Fibroblast of lung (primary cell): Measurements from ENCODE around the gene ADCY2. TPM values are rescaled to one million over a fixed set of nuclear protein-coding genes. Genes with fewer than 3 reads are reported as not detected.

ENCODE experiments used
- DNase-seq, 2 donors: peaks; one replicate each; pipeline versions ENCODE4 v3.0.0 to v3.0.0-alpha.2; 2010; ENCODE audit warnings: low read depth in 2 of 2
- H2AFZ ChIP-seq: 2 replicates; pipeline ENCODE4 v1.5.1; 2012; ENCODE audit warnings: low read length, control low read depth, inconsistent platforms
- H3K27ac ChIP-seq: 2 replicates; pipeline ENCODE4 v1.5.1; 2011; ENCODE audit warnings: low read length, control low read depth; ENCODE audit not compliant: insufficient read depth
- H3K27me3 ChIP-seq: 2 replicates; pipeline ENCODE4 v1.5.1; 2011; ENCODE audit warnings: mild to moderate bottlenecking, low read length; ENCODE audit not compliant: control insufficient read depth, insufficient read depth
- H3K36me3 ChIP-seq: 2 replicates; pipeline ENCODE4 v1.5.1; 2011; ENCODE audit warnings: low read length; ENCODE audit not compliant: control insufficient read depth, insufficient read depth
- H3K4me1 ChIP-seq: 2 replicates; pipeline ENCODE4 v1.5.1; 2011; ENCODE audit warnings: low read length; ENCODE audit not compliant: control insufficient read depth, insufficient read depth; ENCODE audit errors: extremely low read depth
- H3K4me2 ChIP-seq: 2 replicates; pipeline ENCODE4 v1.5.1; 2011; ENCODE audit warnings: low read length, control low read depth; ENCODE audit not compliant: insufficient read depth; ENCODE audit errors: extremely low read depth
- H3K4me3 ChIP-seq, 4 experiments: fragments of 200-600 bp in 1 of 4; sonication (generic) in 1 of 4; replicated peaks in 1 of 4; 2 replicates each; pipeline ENCODE4 v1.5.1; 2011 to 2016; ENCODE audit warnings: low read length in 4 of 4, low read depth in 3 of 4, mild to moderate bottlenecking in 3 of 4, control low read depth in 2 of 4, inconsistent platforms in 1 of 4, mixed read lengths in 1 of 4; ENCODE audit not compliant: insufficient read depth in 1 of 4; ENCODE audit errors: control extremely low read depth in 1 of 4
- H3K79me2 ChIP-seq: 2 replicates; pipeline ENCODE4 v1.5.1; 2012; ENCODE audit warnings: mild to moderate bottlenecking, low read length, inconsistent platforms; ENCODE audit not compliant: control insufficient read depth, insufficient read depth
- H3K9ac ChIP-seq: 2 replicates; pipeline ENCODE4 v1.5.1; 2011; ENCODE audit warnings: mild to moderate bottlenecking, low read length, control low read depth; ENCODE audit not compliant: insufficient read depth
- H3K9me3 ChIP-seq: 2 replicates; pipeline ENCODE4 v1.5.1; 2012; ENCODE audit warnings: low read depth, low read length; ENCODE audit not compliant: control insufficient read depth, insufficient read depth
- H4K20me1 ChIP-seq: 2 replicates; pipeline ENCODE4 v1.5.1; 2011; ENCODE audit warnings: low read length; ENCODE audit not compliant: control insufficient read depth, insufficient read depth; ENCODE audit errors: extremely low read depth
- EZH2 ChIP-seq: IDR thresholded peaks from 2 replicates; pipeline ENCODE4 v1.5.1; 2012; ENCODE audit warnings: low read length, control low read depth, mild to moderate bottlenecking; ENCODE audit errors: missing control alignments
- polyA plus RNA-seq, 2 donors: library from polyadenylated mRNA; depleted of rRNA in 1 of 2; stranded (reverse) in 1 of 2; unstranded in 1 of 2; fragments of >200 nt; gene quantifications; 2 replicates each; pipeline ENCODE4 v1.2.1, GENCODE V29; 2011 to 2012; ENCODE audit warnings: missing spikeins in 1 of 2
- total RNA-seq: library from RNA; depleted of rRNA; stranded (reverse); fragments of >200 nt; gene quantifications from 2 replicates; pipeline ENCODE4 v1.2.1, GENCODE V29; 2014
- TF ChIP-seq, protein P1 (sequence below), 2 donors: IDR thresholded peaks in 1 of 2; conservative IDR thresholded peaks in 1 of 2; 1 replicate in 1 of 2; 2 replicates in 1 of 2; pipeline ENCODE4 v1.5.1; 2011 to 2012; ENCODE audit warnings: low read length in 2 of 2, control low read depth in 1 of 2, inconsistent platforms in 1 of 2, low read depth in 1 of 2, mild to moderate bottlenecking in 1 of 2

The ADCY2 gene
- total and polyA plus RNA-seq, 2 donors (not counting 1 experiment from before 2014, with no cell fraction given), result under 0.01 to 0.05 TPM

DNA sequence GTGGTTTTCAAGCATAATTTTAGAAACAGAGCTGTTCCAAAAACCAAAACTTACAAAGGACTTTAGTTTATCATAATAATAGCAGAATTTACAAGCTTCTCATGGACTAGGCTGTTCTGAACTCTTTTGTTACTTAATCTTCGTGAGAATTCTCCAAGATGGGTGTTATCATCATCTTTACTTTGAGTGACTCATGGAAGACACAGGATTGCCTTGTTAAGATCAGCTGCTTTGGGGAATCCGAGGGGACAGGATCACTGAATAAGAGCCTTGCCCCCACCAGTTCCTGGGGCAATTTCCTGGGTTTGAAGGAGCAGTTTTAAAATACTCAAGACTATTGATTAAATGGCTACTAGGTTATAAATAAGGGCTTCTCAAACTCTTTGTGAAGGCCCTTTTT lies 374.5 kb downstream of the ADCY2 start:
- H3K79me2 ChIP-seq, result no peaks in the 10 kb centered on the region
- no peaks in the 10 kb centered on the region for H3K4me1 ChIP-seq
- H3K9ac ChIP-seq, result no peak overlapping the region
- TF ChIP-seq, protein P1, sequence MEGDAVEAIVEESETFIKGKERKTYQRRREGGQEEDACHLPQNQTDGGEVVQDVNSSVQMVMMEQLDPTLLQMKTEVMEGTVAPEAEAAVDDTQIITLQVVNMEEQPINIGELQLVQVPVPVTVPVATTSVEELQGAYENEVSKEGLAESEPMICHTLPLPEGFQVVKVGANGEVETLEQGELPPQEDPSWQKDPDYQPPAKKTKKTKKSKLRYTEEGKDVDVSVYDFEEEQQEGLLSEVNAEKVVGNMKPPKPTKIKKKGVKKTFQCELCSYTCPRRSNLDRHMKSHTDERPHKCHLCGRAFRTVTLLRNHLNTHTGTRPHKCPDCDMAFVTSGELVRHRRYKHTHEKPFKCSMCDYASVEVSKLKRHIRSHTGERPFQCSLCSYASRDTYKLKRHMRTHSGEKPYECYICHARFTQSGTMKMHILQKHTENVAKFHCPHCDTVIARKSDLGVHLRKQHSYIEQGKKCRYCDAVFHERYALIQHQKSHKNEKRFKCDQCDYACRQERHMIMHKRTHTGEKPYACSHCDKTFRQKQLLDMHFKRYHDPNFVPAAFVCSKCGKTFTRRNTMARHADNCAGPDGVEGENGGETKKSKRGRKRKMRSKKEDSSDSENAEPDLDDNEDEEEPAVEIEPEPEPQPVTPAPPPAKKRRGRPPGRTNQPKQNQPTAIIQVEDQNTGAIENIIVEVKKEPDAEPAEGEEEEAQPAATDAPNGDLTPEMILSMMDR (conservative IDR thresholded peaks at IDR 0.05 in 1 of 2, IDR thresholded peaks at IDR 0.05 in 1 of 2; ENCODE audit: low read depth in 1 of 2, low read length in 2 of 2), result no peak
- TF ChIP-seq EZH2, result no peak
- no peak for DNase-seq
- no peak overlapping the region for H3K4me2 ChIP-seq
- H3K27ac ChIP-seq, result no peak overlapping the region
- H3K4me3 ChIP-seq, result no peak overlapping the region
- no peaks in the 10 kb centered on the region for H3K36me3 ChIP-seq
- no peak overlapping the region for H2AFZ ChIP-seq
- H3K9me3 ChIP-seq, result no peaks in the 10 kb centered on the region
- H4K20me1 ChIP-seq, result no peaks in the 10 kb centered on the region
- no peaks in the 10 kb centered on the region for H3K27me3 ChIP-seq

DNA sequence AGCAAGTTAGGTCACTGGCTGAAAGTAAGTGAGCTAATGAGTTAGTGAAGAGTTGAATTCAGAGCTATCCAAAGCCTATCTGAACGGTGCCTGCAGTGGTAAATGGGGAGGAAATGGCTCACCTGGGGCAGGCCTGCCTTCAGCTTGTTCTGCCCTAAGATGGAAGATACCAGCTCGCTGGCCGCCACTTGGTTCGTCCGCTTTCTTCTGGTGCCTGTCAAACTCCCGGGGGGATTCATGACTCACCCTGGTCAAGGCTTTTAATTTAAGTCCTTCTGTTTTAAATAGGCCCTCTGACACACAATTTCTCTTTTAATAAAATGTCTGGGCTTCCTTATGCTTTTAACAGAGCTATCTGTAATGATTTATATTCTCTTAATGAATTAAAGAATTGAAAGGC lies 376.2 kb downstream of the ADCY2 start:
- no peak overlapping the region for H2AFZ ChIP-seq
- DNase-seq, result no peak
- H3K79me2 ChIP-seq, result no peaks in the 10 kb centered on the region
- H3K4me1 ChIP-seq, result no peaks in the 10 kb centered on the region
- H3K4me2 ChIP-seq, result no peak overlapping the region
- no peaks in the 10 kb centered on the region for H4K20me1 ChIP-seq
- no peaks in the 10 kb centered on the region for H3K9me3 ChIP-seq
- no peaks in the 10 kb centered on the region for H3K27me3 ChIP-seq
- H3K4me3 ChIP-seq, result no peak overlapping the region
- TF ChIP-seq EZH2, result no peak
- TF ChIP-seq, protein P1 (conservative IDR thresholded peaks at IDR 0.05 in 1 of 2, IDR thresholded peaks at IDR 0.05 in 1 of 2; ENCODE audit: low read depth in 1 of 2, low read length in 2 of 2), result no peak
- H3K27ac ChIP-seq, result no peak overlapping the region
- no peak overlapping the region for H3K9ac ChIP-seq
- no peaks in the 10 kb centered on the region for H3K36me3 ChIP-seq

DNA sequence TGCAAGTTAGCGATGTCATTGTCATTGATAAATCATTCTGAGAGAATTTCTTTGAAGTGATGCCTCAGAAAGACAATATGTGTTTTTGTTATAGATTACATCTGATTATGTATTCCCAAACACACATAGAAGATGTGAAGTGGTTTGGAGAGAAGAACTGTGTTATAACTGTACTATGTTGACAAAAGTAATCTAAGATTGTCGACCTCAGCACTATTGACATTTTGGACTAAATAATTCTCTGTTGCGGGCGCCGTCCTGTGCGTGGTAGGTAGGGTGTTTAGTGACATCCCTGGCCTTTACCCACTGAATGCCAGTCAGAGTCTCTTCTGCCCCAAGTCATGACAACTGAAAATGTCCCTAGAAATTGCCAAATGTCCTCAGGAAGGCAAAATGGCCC lies 377.2 kb downstream of the ADCY2 start:
- Histone ChIP-seq H3K36me3 (no peaks in the 10 kb centered on the region), H3K4me2 (no peak overlapping the region), H4K20me1 (no peaks in the 10 kb centered on the region), H3K4me3 (no peak overlapping the region), H3K4me1 (no peaks in the 10 kb centered on the region), H3K9me3 (no peaks in the 10 kb centered on the region), H3K27me3 (no peaks in the 10 kb centered on the region), H3K79me2 (no peaks in the 10 kb centered on the region), H3K27ac (no peak overlapping the region), H3K9ac (no peak overlapping the region), H2AFZ (no peak overlapping the region)
- TF ChIP-seq, protein P1 (conservative IDR thresholded peaks at IDR 0.05 in 1 of 2, IDR thresholded peaks at IDR 0.05 in 1 of 2; ENCODE audit: low read depth in 1 of 2, low read length in 2 of 2), result no peak
- no peak for TF ChIP-seq EZH2
- DNase-seq, result no peak
